Stimulated activated naive CD8-positive, alpha-beta T cell treated with anti-CD3 and anti-CD28 coated beads, Interleukin-15, Interleukin-2, amounts not matched to agents 100 U/mL and 50 U/mL, for 24 hours (primary cell): Measurements from ENCODE around the gene FBLN1.
"Not testable (repeated sequence)": the region's sequence is repeated elsewhere in the genome, so short reads cannot be mapped to it uniquely, and the experiment has no call there.

Source experiments
- ATAC-seq: fragments of 150-1000 bp; cut with Tn5 transposase; one replicate; pipeline ENCODE4 v1.10.0; 2021
- DNase-seq: peaks from one replicate; pipeline ENCODE4 v3.0.0; 2021

Gene FBLN1, protein sequence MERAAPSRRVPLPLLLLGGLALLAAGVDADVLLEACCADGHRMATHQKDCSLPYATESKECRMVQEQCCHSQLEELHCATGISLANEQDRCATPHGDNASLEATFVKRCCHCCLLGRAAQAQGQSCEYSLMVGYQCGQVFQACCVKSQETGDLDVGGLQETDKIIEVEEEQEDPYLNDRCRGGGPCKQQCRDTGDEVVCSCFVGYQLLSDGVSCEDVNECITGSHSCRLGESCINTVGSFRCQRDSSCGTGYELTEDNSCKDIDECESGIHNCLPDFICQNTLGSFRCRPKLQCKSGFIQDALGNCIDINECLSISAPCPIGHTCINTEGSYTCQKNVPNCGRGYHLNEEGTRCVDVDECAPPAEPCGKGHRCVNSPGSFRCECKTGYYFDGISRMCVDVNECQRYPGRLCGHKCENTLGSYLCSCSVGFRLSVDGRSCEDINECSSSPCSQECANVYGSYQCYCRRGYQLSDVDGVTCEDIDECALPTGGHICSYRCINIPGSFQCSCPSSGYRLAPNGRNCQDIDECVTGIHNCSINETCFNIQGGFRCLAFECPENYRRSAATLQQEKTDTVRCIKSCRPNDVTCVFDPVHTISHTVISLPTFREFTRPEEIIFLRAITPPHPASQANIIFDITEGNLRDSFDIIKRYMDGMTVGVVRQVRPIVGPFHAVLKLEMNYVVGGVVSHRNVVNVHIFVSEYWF

GRCh38 chr22:45502215-45503049 lies at the start of gene FBLN1:
TSS of gene FBLN1 (plus strand) at chr22:45502883. CDS start at chr22:45502986, 103 bp downstream.
- ATAC-seq (no peak), DNase-seq (peak; percentile 7)

- DNase-seq = no peak
Measured at GRCh38 chr22:45453764-45454163, 48.9 kb upstream of the FBLN1 start.

DNA sequence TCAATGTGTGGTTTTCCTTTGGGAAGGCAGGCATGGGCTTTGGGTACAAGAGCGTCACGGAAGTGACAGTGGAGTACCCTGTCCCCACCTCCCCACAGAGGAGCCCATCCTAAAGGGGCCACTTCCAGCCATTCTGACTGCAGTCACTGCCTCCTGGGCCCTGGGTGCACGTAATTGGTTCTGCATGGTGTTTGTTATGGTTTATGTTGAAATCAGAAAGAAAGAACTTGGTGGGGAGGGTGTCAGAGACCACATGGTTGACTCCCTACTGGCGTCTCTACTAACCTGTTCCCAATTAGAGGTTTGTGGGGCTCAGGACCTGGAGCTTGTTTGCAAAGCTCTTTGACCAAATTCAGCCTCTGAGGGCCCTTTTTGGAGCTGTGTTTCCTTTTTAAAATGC lies 48.4 kb upstream of the FBLN1 start:
- ATAC-seq = no peak
- DNase-seq = no peak

More at GRCh38 chr22:45453764-45454163, 48.9 kb upstream of the FBLN1 start:
- no peak for ATAC-seq

- no peak for DNase-seq
- no peak for ATAC-seq
Measured at GRCh38 chr22:45455212-45455611, 47.5 kb upstream of the FBLN1 start.

DNA sequence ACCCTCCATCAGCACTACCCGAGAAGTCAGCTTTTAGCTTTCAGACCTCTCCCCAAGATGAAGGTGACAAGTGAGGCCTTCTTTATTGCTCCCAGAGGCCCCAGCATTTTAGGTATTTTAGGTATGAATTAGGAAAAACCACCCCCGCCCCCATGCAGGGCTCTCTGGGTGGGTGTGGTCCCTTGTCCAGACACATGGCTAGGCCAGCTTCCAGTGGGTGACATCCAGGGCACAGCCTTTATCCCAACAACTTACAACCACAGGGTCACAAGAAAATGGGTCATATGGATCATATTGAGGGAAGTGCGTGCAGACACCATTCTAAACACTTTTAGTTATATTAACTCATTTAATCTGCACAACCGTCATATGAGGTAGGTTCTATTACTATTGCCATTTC lies 47.1 kb upstream of the FBLN1 start:
- no peak for ATAC-seq
- DNase-seq = no peak

DNA sequence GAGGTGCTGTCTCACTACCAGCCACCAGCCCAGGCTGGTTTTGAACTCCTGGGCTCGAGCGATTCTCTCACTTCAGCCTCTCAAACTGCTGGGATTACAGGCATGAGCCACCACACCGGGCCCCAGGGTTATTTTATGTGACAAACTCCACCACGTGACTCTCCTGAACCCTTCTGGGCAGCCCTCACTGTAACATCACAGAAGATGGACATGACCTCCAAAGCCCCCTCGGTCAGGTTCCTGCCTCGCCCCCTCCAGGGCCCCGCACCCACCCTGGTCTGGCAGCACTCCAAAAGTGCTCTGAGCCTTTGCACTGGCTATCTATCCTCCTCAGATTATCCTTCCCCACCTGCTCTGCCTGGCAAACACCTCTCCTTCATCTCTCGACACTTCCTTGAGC lies 45.9 kb upstream of the FBLN1 start:
- DNase-seq (no peak), ATAC-seq (no peak)

DNA sequence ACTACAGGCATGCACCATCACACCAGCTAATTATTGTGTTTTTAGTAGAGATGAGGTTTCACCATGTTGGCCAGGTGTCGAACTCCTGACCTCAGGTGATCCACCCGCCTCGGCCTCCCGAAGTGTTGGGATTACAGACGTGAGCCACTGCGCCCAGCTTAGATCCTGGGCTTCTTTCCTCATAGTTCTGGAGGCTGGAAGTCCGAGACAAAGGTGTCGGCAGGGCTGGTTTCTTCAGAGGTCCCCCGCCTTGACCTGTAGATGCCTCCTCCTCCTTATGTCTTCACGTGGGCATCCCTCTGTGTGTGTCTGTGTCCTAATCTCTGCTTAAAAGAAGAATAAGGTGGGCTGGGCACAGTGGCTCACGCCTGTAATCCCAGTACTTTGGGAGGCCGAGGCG lies 44.2 kb upstream of the FBLN1 start:
- ATAC-seq (no peak), DNase-seq (no peak)

DNA sequence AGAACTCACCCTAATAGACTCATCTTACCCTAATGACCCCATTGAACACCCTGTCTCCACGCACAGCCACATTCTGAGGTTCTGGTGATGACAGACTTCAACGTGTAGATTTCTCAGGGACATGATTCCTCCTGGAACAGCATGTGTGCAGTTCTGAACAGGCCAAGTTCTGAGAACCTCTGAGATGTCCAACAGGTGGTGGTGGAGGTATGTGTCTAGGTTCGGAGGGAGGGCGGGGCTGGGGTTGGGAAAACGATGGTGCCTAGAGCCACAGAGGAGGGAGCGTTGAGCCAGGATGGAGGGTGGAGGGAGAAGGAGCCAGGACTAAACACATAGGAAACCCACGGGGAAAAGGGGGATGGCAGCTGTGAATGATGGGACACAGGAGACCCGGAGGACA lies 43.4 kb upstream of the FBLN1 start:
- ATAC-seq (no peak), DNase-seq (no peak)

DNA sequence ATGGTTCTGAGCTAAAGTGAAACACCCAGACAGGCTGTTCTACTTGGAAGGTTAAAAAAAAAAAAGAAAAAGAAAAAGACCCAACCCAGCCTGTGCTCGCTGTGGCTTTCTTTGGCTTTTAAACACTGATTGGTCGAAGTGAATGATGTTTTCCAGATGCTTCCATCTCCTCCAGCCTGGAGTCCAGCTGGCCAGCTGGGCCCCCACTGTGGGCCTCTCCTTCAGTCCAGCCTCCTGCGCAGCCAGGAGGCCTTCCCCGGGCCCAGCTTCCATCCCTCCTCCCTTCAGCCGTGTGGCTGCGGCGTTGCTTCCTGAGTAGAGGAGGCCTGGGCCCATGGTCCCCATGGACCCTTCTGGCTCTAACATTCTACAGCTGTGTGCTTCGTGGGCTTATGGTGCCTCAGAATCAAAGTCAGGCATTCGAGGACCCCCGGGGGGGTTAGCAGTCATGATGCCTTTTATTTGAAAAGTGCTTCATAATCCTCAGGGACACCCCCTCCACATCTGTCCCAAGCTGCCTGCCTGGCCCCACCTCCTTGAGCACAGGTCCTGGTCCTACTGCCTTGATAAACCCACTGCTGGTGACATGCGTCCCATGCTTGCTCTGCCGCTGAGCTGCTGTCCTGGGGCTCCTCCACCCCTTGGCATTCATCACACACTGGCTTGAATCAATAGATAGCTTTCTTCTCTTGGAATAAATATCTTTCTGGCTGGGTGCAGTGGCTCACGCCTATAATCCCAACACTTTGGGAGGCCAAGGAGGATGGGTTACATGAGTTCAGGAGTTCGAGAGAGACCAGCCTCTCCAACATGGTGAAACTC lies 42.2 kb upstream of the FBLN1 start:
- DNase-seq = no peak
- no peak for ATAC-seq

DNA sequence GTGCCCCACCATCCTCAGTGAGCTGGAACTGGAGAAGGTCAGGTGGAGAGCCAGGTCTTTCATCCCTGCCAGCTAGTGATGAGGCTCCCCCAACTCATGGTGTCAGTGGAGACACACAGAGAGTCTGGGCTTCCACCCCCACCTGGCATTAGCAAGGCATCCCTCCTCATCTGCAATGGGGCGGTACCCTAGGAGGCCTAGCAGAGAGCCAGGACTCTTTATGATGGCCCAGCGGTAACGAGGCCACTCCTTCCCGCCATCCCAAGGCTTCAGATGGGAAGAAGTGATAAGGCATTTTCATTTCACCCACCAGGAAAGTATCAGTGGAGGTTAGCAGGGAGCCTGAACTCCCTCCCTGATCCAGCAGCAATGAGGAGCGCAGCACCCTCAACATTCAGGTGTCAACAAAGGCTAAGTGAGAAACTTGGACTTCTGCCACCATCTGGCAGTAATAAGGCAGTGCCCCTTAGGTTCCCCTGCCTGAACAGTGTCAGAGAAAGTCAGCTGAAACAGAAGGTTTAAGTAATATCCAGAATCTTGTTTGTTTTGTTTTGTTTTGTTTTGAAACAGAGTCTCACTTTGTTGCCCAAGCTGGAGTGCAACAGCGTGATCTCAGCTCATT lies 40.5 kb upstream of the FBLN1 start:
- DNase-seq = no peak
- no peak for ATAC-seq

DNA sequence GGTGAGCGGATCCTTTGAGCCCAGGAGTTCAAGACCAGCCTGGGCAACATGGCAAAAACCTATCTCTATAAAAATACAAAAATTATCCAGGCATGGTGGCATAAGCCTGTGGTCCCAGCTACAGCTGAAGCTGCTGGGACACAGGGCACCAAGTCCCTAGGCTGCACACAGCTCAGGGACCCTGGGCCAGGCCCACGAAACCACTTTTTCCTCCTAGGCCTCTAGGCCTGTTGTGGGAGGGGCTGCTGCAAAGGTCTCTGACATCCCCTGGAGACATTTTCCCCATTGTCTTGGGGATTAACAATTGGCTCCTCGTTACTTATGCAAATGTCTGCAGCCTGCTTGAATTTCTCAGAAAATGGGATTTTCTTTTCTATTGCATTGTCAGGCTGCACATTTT lies 39.0 kb upstream of the FBLN1 start:
- DNase-seq, ATAC-seq: not testable (repeated sequence)

GRCh38 chr22:45465633-45466032 lies 37.0 kb upstream of the FBLN1 start:
- DNase-seq = no peak
- no peak for ATAC-seq

- DNase-seq = no peak
- ATAC-seq = no peak
Measured at GRCh38 chr22:45468872-45469271, 33.8 kb upstream of the FBLN1 start.

- no peak for ATAC-seq
- no peak for DNase-seq
Measured at GRCh38 chr22:45469281-45470073, 33.2 kb upstream of the FBLN1 start.

DNA sequence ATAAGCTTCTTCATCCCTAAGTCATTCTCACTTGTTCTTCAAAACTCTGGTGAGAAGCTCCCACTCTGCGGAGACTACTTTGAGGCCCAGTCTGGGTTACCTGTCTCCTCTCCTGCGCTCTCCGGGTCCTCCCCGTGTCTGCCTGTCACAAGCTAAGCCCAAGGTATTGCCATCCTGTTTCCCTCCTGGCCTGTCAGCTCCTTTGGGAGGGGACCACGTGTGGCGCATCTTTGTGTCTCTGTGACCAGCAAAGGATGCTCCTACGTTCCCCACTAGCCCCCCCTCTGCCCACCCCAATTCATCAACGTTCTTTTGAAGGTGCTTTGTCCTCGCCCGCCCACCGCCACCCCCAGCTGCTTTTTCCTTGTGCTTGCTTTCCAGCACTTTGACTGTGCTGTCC lies 31.8 kb upstream of the FBLN1 start:
- ATAC-seq = no peak

GRCh38 chr22:45472426-45472825 lies 30.3 kb upstream of the FBLN1 start:
- no peak for ATAC-seq
- DNase-seq = no peak

More for the DNA sequence above, 31.8 kb upstream of the FBLN1 start:
- DNase-seq = no peak

GRCh38 chr22:45473626-45474237 lies 29.0 kb upstream of the FBLN1 start:
- ATAC-seq (no peak), DNase-seq (no peak)

- DNase-seq (no peak), ATAC-seq (no peak)
Measured at GRCh38 chr22:45475063-45475747, 27.5 kb upstream of the FBLN1 start.

DNA sequence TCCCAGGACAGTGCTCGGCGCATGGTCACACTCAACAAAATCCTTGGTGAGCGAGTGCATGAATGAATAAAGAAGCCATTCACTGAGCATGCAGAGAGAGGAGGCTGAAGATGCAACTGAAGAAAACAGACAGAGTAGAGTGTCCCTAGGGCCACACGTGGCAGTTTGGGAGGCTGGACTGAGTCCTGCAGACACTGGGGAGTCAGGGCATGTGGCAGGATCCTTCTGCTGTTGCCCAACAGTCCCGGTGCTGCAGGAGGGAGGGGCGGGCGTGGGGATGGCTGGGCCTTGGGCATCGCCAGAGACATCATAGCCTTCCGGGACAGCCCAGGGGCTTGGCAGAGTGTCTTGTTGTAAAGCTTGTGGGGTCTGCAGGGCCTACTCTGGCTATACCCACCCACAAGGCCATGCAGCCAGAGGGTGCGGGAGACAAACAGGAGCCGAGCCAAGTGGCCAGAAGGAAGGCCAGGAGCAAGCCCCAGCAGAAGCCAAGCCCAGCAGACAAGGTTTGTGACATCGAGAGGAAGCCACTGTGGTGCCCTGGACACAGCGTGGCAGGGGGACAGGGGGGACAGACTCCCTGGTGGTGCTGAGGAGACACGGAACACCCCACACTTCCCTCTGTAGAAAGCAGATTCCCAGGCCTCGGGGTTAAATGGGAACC lies 26.7 kb upstream of the FBLN1 start:
- ATAC-seq = no peak
- DNase-seq = no peak
